Activated CD8-positive, alpha-beta T cell treated with anti-CD3 and anti-CD28 coated beads, Interleukin-2, amount 10 ng/mL, durations not matched to agents 7 days and 5 days (primary cell): Measurements from ENCODE around the gene CRADD. TPM values are rescaled to one million over a fixed set of nuclear protein-coding genes. Genes with fewer than 3 reads are reported as not detected.

Source experiments
- ATAC-seq: fragments of 150-1000 bp; cut with Tn5 transposase; one replicate; pipeline ENCODE4 v1.10.0; 2021; ENCODE audit warnings: moderate library complexity
- CTCF ChIA-PET: fragments of 350-600 bp; sonication (Branson Sonifier 250); formaldehyde crosslinking; loops from one replicate; lab custom pipeline; 2021; ENCODE audit warnings: antibody characterized with exemption; lab: Charles Lee
- POLR2A ChIA-PET: fragments of 350-600 bp; sonication (Branson Sonifier 250); formaldehyde crosslinking; loops from one replicate; lab custom pipeline; 2021; ENCODE audit warnings: antibody characterized with exemption; lab: Charles Lee
- DNase-seq: peaks from one replicate; pipeline ENCODE4 v3.0.0-alpha.2; 2020
- H3K27ac Mint-ChIP-seq: one replicate; pipeline ENCODE4 v1.8.0; 2021; ENCODE audit warnings: mild to moderate bottlenecking, mixed read lengths
- H3K27me3 Mint-ChIP-seq: one replicate; pipeline ENCODE4 v1.8.0; 2021; ENCODE audit warnings: low read depth, mixed read lengths
- H3K36me3 Mint-ChIP-seq: one replicate; pipeline ENCODE4 v1.8.0; 2021; ENCODE audit warnings: low read depth, mixed read lengths
- H3K4me1 Mint-ChIP-seq: one replicate; pipeline ENCODE4 v1.8.0; 2021; ENCODE audit warnings: low read depth, mixed read lengths
- H3K4me3 Mint-ChIP-seq: one replicate; pipeline ENCODE4 v1.8.0; 2021; ENCODE audit warnings: mild to moderate bottlenecking, mixed read lengths
- H3K9me3 Mint-ChIP-seq: one replicate; pipeline ENCODE4 v1.8.0; 2022; ENCODE audit warnings: mixed read lengths; ENCODE audit not compliant: insufficient read depth
- total RNA-seq, 2 experiments: library from RNA; stranded (reverse); gene quantifications; one replicate each; pipeline ENCODE4 v1.2.3, GENCODE V29; 2021

Gene CRADD
- total RNA-seq, 2 experiments from 2014 or later, result 10.8 to 14.6 TPM

- Mint-ChIP-seq H3K4me1 (peaks cover 34% of the 10 kb centered on the region), H3K4me3 (peak overlapping the region; percentile 81), H3K27me3 (peaks cover 3% of the 10 kb centered on the region), H3K36me3 (no peaks in the 10 kb centered on the region), H3K27ac (peak overlapping the region; percentile 92), H3K9me3 (no peaks in the 10 kb centered on the region)
- ChIA-PET POLR2A (no interaction called here), CTCF (interaction anchor here (0.7 to 3.3 kb wide), 20 partner anchors 10 to 360 kb away, joined by 3 to 35 read pairs (median 5); partner anchors contain the start of genes CRADD and SOCS2)
- ATAC-seq, result peak; percentile 64
- no peak for DNase-seq
Observed at GRCh38 chr12:93741659-93742109, 64.5 kb downstream of the CRADD start.

GRCh38 chr12:93742110-93742934 is 65.1 kb downstream of the CRADD start:
- POLR2A ChIA-PET, result no interaction called here
- H3K4me1 Mint-ChIP-seq, result peaks cover 34% of the 10 kb centered on the region

GRCh38 chr12:93743229-93743998 is 66.2 kb downstream of the CRADD start:
- DNase-seq, result no peak
- H3K4me1 Mint-ChIP-seq, result peaks cover 31% of the 10 kb centered on the region
- no peaks in the 10 kb centered on the region for H3K36me3 Mint-ChIP-seq
- no peak overlapping the region for H3K27ac Mint-ChIP-seq
- ATAC-seq, result no peak
- no peaks in the 10 kb centered on the region for H3K9me3 Mint-ChIP-seq
- H3K27me3 Mint-ChIP-seq, result no peaks in the 10 kb centered on the region
- ChIA-PET CTCF (interaction anchor here (1.2 to 1.5 kb wide), 2 partner anchors 241 to 358 kb away, joined by 3 read pairs; no protein-coding TSS in a partner anchor), POLR2A (no interaction called here)
- H3K4me3 Mint-ChIP-seq, result peak overlapping the region; percentile 81

More at GRCh38 chr12:93742110-93742934, 65.1 kb downstream of the CRADD start:
- Mint-ChIP-seq H3K36me3 (no peaks in the 10 kb centered on the region), H3K9me3 (no peaks in the 10 kb centered on the region), H3K27me3 (peaks cover 3% of the 10 kb centered on the region), H3K27ac (peak overlapping the region; percentile 92), H3K4me3 (peak overlapping the region; percentile 81)
- peak; percentile 98 for ATAC-seq
- DNase-seq, result peak; percentile 74
- CTCF ChIA-PET, result interaction anchor here (0.7 to 3.3 kb wide), 18 partner anchors 10 to 360 kb away, joined by 3 to 35 read pairs (median 6); partner anchors contain the start of genes CRADD and SOCS2

- H3K4me3 Mint-ChIP-seq, result no peak overlapping the region
- no peaks in the 10 kb centered on the region for H3K36me3 Mint-ChIP-seq
- H3K9me3 Mint-ChIP-seq, result no peaks in the 10 kb centered on the region
- H3K27ac Mint-ChIP-seq, result no peak overlapping the region
- POLR2A ChIA-PET, result no interaction called here
- H3K27me3 Mint-ChIP-seq, result no peaks in the 10 kb centered on the region
- ATAC-seq, result no peak
- CTCF ChIA-PET, result interaction anchor here (1.2 to 1.9 kb wide), 3 partner anchors 242 to 358 kb away, joined by 3 to 5 read pairs (median 3); no protein-coding TSS in a partner anchor
- no peak for DNase-seq
- peaks cover 32% of the 10 kb centered on the region for H3K4me1 Mint-ChIP-seq
Observed at GRCh38 chr12:93743999-93744689, 67.0 kb downstream of the CRADD start.

GRCh38 chr12:93745286-93745685 is 68.1 kb downstream of the CRADD start:
- H3K9me3 Mint-ChIP-seq, result no peaks in the 10 kb centered on the region
- H3K4me3 Mint-ChIP-seq, result no peak overlapping the region
- no peak overlapping the region for H3K27ac Mint-ChIP-seq
- CTCF ChIA-PET, result interaction anchor here (1.9 kb wide), 1 partner anchor 356 kb away, joined by 5 read pairs; no protein-coding TSS in a partner anchor
- no peaks in the 10 kb centered on the region for H3K36me3 Mint-ChIP-seq
- H3K4me1 Mint-ChIP-seq, result peaks cover 36% of the 10 kb centered on the region
- ATAC-seq, result no peak
- no peak for DNase-seq
- POLR2A ChIA-PET, result no interaction called here
- no peaks in the 10 kb centered on the region for H3K27me3 Mint-ChIP-seq

- H3K9me3 Mint-ChIP-seq, result no peaks in the 10 kb centered on the region
- DNase-seq (no peak), ATAC-seq (no peak)
- ChIA-PET CTCF (interaction anchor here (1.9 kb wide), 1 partner anchor 355 kb away, joined by 5 read pairs; no protein-coding TSS in a partner anchor), POLR2A (no interaction called here)
- no peak overlapping the region for H3K27ac Mint-ChIP-seq
- peaks cover 30% of the 10 kb centered on the region for H3K4me1 Mint-ChIP-seq
- no peak overlapping the region for H3K4me3 Mint-ChIP-seq
- H3K27me3 Mint-ChIP-seq, result no peaks in the 10 kb centered on the region
- H3K36me3 Mint-ChIP-seq, result no peaks in the 10 kb centered on the region
Observed at GRCh38 chr12:93746572-93747168, 69.5 kb downstream of the CRADD start.

GRCh38 chr12:93748672-93749383 is 71.7 kb downstream of the CRADD start:
- DNase-seq (no peak), ATAC-seq (no peak)
- Mint-ChIP-seq H3K27ac (no peak overlapping the region), H3K4me3 (no peak overlapping the region), H3K9me3 (peaks cover 10% of the 10 kb centered on the region), H3K27me3 (no peaks in the 10 kb centered on the region), H3K4me1 (peaks cover 15% of the 10 kb centered on the region), H3K36me3 (peaks cover 9% of the 10 kb centered on the region)
- ChIA-PET POLR2A (no interaction called here), CTCF (interaction anchor here (0.9 to 1.8 kb wide), 2 partner anchors 327 to 352 kb away, joined by 3 to 5 read pairs; no protein-coding TSS in a partner anchor)

- no peaks in the 10 kb centered on the region for H3K27me3 Mint-ChIP-seq
Observed at GRCh38 chr12:93749515-93749914, 72.3 kb downstream of the CRADD start.

GRCh38 chr12:93750056-93750455 is 72.9 kb downstream of the CRADD start:
- no peak for ATAC-seq
- no peaks in the 10 kb centered on the region for H3K27me3 Mint-ChIP-seq
- peaks cover 15% of the 10 kb centered on the region for H3K36me3 Mint-ChIP-seq
- H3K4me1 Mint-ChIP-seq, result peaks cover 15% of the 10 kb centered on the region
- ChIA-PET CTCF (no interaction called here), POLR2A (no interaction called here)
- H3K4me3 Mint-ChIP-seq, result no peak overlapping the region
- no peak overlapping the region for H3K27ac Mint-ChIP-seq
- no peak for DNase-seq
- H3K9me3 Mint-ChIP-seq, result peaks cover 10% of the 10 kb centered on the region

More at GRCh38 chr12:93749515-93749914, 72.3 kb downstream of the CRADD start:
- ATAC-seq (no peak), DNase-seq (no peak)
- H3K36me3 Mint-ChIP-seq, result peaks cover 11% of the 10 kb centered on the region
- POLR2A ChIA-PET, result no interaction called here
- peaks cover 10% of the 10 kb centered on the region for H3K9me3 Mint-ChIP-seq
- no peak overlapping the region for H3K4me3 Mint-ChIP-seq
- CTCF ChIA-PET, result interaction anchor here (0.9 kb wide), 1 partner anchor 351 kb away, joined by 3 read pairs; no protein-coding TSS in a partner anchor
- H3K4me1 Mint-ChIP-seq, result peaks cover 15% of the 10 kb centered on the region
- H3K27ac Mint-ChIP-seq, result no peak overlapping the region

- Mint-ChIP-seq H3K27me3 (no peaks in the 10 kb centered on the region), H3K9me3 (peaks cover 16% of the 10 kb centered on the region), H3K4me3 (no peak overlapping the region), H3K27ac (no peak overlapping the region), H3K36me3 (peaks cover 15% of the 10 kb centered on the region), H3K4me1 (peaks cover 15% of the 10 kb centered on the region)
- ATAC-seq, result no peak
- ChIA-PET CTCF (interaction anchor here (0.7 to 1.5 kb wide), 3 partner anchors 48 to 350 kb away, joined by 3 read pairs; no protein-coding TSS in a partner anchor), POLR2A (no interaction called here)
- no peak for DNase-seq
Observed at GRCh38 chr12:93751864-93752610, 74.9 kb downstream of the CRADD start.
